Esophagus squamous epithelium (tissue), 4 donors: Measurements from ENCODE around the gene PPP1R27.

Source experiments
- CTCF ChIP-seq, 6 experiments: fragments of 450-650 bp in 4 of 6; fragments of 200-600 bp in 2 of 6; sonication (generic) in 2 of 6; IDR thresholded peaks; one replicate each; pipeline ENCODE4 v1.5.1; 2016 to 2019; ENCODE audit warnings: antibody characterized with exemption in 6 of 6, mild to moderate bottlenecking in 4 of 6, moderate library complexity in 4 of 6
- POLR2A ChIP-seq, 4 donors: fragments of 450-650 bp; IDR thresholded peaks; one replicate each; pipeline ENCODE4 v1.6.1; 2017; ENCODE audit warnings: antibody characterized with exemption in 4 of 4, mild to moderate bottlenecking in 4 of 4, moderate library complexity in 3 of 4

- TF ChIP-seq CTCF (IDR thresholded peaks at IDR 0.05) (no peak), POLR2A (IDR thresholded peaks at IDR 0.05) (no peak)
Measured at GRCh38 chr17:81801327-81801726, 33.5 kb downstream of the PPP1R27 start.
